ENCODE results near the gene THADA.

Gene THADA

DNA sequence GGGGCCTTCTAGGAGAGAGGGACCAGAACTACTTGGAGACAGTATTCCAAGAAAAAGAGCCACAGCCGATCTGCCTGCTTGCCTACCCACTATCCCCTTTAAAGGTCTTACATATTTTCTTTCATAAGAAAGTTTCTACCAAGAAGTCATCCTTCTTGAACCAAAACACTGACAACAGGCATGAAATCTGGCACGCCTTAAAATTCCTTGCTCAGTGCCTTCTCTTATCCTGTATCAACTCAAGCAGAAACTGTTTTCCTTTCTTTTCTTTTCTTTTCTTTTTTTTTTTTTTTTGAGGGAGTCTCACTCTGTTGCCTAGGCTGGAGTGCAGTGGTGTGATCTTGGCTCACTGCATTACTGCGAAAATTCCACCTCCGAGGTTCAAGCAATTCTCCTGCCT lies 321.1 kb downstream of the THADA start:
- TF ChIP-seq, protein P1, sequence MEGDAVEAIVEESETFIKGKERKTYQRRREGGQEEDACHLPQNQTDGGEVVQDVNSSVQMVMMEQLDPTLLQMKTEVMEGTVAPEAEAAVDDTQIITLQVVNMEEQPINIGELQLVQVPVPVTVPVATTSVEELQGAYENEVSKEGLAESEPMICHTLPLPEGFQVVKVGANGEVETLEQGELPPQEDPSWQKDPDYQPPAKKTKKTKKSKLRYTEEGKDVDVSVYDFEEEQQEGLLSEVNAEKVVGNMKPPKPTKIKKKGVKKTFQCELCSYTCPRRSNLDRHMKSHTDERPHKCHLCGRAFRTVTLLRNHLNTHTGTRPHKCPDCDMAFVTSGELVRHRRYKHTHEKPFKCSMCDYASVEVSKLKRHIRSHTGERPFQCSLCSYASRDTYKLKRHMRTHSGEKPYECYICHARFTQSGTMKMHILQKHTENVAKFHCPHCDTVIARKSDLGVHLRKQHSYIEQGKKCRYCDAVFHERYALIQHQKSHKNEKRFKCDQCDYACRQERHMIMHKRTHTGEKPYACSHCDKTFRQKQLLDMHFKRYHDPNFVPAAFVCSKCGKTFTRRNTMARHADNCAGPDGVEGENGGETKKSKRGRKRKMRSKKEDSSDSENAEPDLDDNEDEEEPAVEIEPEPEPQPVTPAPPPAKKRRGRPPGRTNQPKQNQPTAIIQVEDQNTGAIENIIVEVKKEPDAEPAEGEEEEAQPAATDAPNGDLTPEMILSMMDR (IDR thresholded peaks at IDR 0.05) = no peak

DNA sequence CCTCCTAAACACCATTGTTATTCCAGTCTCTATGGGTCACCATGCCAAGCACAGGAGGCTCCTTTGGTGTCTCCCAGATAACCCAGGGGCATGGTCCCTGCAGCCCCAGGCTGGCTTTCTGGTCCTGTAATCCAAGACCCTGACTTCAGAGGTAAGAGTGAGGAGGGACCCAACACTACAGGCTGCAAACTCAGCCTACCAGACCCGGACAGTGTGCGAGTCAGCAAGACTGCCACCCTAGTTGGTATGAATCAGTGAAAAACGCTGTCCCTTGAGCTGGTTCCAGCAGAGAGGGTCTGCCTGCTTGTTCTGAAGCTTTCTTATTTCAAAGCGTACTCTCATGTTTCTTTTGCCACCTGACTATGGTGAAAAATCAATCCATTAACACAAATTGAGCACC lies 321.8 kb downstream of the THADA start:
- TF ChIP-seq, protein P1 (IDR thresholded peaks at IDR 0.05) = no peak

DNA sequence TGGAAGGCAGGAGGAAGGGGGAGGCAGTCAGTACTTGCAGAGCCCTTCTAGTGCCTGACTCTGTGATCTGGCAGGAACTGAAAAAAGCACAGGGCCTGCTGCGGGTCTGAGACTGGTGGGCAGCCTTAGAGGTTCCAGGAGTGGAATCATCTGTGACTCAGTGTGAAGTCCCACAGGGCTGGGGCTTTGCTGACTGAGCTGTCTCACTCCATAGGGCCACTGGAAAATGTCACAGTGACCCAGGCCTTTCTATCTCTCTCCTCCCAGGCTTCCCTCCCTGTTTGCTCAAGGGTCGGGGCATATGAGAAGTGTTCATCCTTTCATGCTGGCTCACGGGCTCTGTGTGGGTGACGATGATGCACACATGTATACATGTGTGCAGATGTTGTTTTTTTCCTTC lies 322.3 kb downstream of the THADA start:
- TF ChIP-seq, protein P1 (IDR thresholded peaks at IDR 0.05) = no peak

DNA sequence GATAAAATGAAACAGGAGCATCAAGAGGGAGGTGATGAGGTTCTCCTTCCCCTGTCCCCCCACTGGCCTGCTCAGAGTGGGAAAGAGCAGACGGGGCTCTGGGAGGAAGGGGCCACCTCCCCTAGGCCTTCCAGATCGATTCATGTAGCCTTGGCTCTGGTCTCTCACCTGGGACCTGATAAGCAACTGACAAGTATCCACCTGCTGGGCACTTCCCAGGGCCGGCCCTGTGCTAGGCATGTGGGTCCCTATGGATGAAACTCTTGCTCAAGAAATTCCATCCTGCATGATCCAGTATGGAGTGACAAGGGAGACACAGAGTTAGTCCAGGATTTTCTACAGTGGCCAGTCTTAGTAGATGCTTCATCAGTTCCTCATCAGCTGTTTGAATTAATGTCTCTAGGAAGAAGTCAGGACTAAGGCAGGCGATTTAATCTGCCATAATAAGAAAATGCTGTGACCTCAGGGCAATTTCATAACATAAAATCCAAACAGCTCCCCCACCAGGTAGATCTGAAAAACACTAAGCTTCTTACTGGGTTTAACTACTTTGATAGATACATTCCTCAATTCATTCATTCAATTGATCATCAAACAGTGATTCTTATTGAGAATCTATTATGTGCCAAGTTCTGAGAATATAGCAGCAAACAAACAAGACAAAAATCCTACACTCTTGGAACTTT lies 324.8 kb downstream of the THADA start:
- TF ChIP-seq, protein P1 (IDR thresholded peaks at IDR 0.05) = no peak

DNA sequence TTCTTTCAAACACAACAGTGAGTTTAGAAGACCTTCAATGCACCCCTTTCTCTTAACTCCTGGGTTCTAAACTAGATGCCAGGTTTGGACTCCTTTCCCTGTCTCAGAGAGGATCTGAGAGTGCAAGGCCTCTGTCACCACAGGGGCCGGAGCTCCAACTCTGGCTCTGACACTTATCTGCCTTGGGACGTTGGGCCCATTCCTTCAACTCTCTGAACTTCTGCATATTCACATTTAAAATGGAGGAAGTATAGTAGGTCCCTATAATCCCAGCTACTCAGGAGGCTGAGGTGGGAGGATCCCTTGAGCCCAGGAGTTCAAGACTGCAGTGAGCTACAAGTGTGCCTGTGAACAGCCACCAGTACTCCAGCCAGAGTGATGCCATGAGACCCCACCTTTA lies 325.4 kb downstream of the THADA start:
- TF ChIP-seq, protein P1 (IDR thresholded peaks at IDR 0.05) = no peak

DNA sequence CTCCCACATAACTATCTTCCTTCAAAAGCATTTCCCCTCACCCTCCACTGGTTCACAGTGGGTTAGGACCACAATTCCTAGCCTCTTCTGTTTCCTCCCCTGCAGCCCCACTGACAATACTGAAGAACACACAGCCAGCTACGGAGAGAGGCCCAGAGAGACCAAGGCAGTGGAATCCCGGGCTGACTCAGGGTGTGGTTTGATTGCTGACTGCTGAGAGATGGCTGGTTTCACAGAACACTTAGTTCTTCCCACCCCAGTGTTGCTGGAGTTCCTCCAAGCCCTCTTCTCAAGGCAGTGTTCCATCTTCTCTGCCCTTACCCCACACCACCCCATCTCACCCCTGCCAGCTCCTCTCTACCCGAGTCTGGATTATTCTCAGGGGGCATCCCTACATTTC lies 326.1 kb downstream of the THADA start:
- TF ChIP-seq, protein P1 (IDR thresholded peaks at IDR 0.05) = no peak

DNA sequence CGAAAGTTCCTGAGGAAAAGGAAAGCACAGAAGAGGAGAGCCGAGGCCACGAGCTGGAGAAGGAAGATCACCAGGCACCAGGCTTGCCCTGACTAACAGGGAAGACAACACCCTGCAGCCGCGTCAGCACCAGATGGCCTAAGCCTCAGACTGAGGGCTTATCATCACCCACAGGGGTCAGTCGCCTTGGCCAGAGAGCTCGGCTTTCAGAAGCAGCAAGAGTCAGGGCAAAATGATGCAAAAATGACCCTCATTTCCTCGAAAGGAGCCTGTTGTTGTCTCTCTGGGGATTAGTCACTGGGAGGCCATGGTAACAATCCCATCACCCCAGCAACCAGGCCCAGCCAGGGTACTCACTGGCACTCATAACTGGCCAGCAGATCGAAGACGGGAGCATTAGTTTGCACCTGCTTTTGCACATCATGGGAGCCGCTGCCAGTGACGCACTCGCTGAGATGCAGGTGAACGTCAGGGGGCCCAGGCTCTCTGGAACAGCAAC lies 326.7 kb downstream of the THADA start:
- TF ChIP-seq, protein P1 (IDR thresholded peaks at IDR 0.05) = no peak

Measured in LNCAP (cell line).